Cortex of kidney (tissue), 1 donor: ENCODE results near the gene NECTIN2.
"Not testable (repeated sequence)": the region's sequence is repeated elsewhere in the genome, so short reads cannot be mapped to it uniquely, and the experiment has no call there.

Source experiments
- DNase-seq: peaks from one replicate; lab custom pipeline; 2025; lab: John Stamatoyannopoulos, UW

The NECTIN2 gene

GRCh38 chr19:44908836-44909261 is 62.8 kb downstream of the NECTIN2 start:
- no peak for DNase-seq

- DNase-seq = no peak
These were observed 63.7 kb downstream of the NECTIN2 start for GRCh38 chr19:44909775-44910174.

GRCh38 chr19:44911896-44912295 is 65.8 kb downstream of the NECTIN2 start:
- DNase-seq = not testable (repeated sequence)

DNA sequence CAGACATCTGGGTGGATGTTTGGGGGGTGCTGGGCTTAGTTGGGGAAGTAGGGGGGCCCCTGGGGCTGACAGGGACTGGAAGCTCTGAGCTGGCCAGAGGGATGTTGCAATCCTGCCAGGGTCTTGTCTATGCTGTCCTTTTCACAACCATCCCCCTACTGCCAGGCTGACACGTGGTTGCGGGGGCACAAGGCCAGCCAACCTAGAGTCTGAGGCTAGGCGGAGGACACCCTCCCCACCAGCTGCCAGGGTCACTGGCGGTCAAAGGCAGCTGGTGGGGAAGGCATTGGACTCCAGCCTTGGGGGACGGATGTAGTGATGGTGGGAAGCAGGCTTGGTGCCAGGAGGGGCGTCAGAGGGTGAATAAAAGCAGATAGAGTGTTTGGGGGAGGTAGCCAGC is 66.8 kb downstream of the NECTIN2 start:
- DNase-seq = no peak

DNA sequence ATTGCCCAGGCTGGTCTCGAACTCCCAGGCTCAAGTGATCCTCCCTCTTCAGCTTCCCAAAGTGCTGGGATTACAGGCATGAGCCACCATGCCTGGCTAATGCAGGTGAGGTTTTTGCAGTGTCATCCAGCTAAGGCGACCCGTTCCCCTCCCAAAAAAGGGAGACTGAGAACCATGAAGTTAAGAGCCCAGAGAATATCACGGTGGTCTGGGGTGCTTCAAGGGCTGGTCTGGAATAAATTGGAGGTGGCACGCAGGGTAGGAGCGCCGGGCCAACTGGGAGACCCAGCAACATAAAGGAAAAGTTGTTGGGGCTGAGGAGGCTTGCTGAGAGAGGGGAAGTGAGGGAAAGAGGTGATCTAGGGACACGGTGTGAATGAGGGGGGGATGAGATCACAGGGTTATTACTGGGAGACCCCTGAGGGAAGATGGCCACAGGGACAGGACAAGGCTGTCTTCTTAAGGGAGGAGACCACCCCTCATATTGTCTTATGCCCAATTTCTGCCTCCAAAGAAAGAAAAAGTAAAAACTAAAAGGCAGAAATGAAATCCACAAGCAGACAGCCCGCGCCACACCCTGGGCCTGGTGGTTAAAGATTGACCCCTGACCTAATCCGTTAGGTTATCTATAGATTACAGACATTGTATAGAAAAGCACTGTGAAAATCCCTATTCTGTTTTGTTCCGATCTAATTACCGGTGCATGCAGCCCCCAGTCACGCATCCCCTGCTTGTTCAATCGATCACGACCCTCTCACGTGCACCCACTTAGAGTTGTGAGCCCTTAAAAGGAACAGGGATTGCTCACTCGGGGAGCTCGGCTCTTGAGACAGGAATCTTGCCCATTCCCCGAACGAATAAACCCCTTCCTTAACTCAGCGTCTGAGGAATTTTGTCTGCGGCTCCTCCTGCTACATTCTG is 67.7 kb downstream of the NECTIN2 start:
- not testable (repeated sequence) for DNase-seq

- DNase-seq = not testable (repeated sequence)
These were observed 68.5 kb downstream of the NECTIN2 start, which contains the start of gene APOC1 for GRCh38 chr19:44914433-44915206. TSS of gene APOC1 (plus strand) at chr19:44914608. CDS start at chr19:44914892, 284 bp downstream.

DNA sequence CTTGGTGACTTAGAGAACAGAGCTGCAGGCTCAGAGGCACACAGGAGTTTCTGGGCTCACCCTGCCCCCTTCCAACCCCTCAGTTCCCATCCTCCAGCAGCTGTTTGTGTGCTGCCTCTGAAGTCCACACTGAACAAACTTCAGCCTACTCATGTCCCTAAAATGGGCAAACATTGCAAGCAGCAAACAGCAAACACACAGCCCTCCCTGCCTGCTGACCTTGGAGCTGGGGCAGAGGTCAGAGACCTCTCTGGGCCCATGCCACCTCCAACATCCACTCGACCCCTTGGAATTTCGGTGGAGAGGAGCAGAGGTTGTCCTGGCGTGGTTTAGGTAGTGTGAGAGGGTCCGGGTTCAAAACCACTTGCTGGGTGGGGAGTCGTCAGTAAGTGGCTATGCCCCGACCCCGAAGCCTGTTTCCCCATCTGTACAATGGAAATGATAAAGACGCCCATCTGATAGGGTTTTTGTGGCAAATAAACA is 78.2 kb downstream of the NECTIN2 start:
- no peak for DNase-seq

DNA sequence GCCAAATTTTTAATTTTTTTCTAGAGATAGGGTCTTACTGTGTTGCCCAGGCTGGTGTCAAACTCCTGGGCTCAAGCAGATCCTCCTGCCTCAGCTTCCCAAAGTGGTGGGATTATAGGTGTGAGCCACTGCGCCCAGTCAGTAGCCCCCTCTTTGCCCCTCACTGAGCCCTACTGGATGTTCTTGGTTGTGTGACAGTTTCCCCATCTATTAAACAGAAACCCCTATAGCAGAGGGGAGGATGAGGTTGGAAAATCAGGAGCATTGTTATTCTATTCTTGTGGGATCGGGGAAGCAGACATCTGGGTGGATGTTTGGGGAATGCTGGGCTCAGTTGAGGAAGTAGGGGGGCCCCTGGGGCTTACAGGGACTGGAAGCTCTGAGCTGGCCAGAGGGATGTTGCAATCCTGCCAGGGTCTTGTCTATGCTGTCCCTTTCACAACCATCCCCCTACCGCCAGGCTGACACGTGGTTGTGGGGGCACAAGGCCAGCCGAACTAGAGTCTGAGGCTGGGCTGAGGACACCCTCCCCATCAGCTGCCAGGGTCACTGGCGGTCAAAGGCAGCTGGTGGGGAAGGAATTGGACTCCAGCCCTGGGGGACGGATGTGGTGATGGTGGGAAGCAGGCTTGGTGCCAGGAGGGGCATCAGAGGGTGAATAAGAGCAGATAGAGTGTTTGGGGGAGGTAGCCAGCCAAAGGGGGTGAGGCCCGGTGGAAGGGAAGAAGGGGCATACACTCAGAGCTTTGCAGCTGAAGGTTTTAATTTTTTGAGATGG is 79.2 kb downstream of the NECTIN2 start:
- DNase-seq = no peak

- DNase-seq = not testable (repeated sequence)
These were observed 80.4 kb downstream of the NECTIN2 start for GRCh38 chr19:44926245-44927077.

GRCh38 chr19:44927746-44928145 is 81.6 kb downstream of the NECTIN2 start:
- DNase-seq = no peak

GRCh38 chr19:44930088-44930487 is 84.0 kb downstream of the NECTIN2 start:
- DNase-seq = no peak

DNA sequence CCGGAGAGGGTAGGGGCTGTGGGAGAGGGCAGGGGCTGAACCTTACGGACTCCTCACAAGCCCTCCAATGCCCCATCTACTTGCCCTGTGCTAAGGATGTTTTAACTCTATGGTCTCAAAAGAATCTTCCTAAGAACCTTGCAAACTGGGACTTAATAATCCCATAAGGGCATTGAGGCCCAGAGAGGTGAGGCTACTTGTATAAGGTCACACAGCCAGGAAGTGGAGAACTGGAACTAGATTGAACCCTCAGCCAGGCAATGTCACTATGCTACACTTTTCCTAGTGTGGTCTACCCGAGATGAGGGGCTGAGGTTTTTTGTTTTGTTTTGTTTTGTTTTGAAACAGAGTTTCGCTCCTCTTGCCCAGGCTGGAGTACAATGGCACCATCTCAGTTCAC is 85.4 kb downstream of the NECTIN2 start:
- DNase-seq = no peak
